ENCODE results near the gene JMJD1C.

DNA sequence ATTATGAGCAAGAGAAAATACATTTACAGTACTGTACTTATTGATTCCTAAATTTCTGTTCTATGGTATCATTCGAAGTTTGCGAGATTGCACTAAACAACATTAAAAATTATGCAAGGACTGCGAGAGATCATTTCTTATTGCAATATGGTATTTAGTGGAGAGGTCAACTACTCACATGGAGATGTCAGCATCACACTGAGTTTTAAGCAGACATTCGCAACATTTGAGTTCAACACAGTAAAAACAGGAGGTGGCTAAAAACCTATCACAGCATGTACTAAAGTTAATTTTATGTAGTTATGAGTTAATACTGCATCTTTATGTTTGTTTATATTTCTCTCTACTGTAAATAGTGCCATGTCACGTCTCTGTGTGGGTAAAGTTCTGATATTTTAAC, 53.5 kb downstream of the JMJD1C start:
- TF ChIP-seq, protein P1, sequence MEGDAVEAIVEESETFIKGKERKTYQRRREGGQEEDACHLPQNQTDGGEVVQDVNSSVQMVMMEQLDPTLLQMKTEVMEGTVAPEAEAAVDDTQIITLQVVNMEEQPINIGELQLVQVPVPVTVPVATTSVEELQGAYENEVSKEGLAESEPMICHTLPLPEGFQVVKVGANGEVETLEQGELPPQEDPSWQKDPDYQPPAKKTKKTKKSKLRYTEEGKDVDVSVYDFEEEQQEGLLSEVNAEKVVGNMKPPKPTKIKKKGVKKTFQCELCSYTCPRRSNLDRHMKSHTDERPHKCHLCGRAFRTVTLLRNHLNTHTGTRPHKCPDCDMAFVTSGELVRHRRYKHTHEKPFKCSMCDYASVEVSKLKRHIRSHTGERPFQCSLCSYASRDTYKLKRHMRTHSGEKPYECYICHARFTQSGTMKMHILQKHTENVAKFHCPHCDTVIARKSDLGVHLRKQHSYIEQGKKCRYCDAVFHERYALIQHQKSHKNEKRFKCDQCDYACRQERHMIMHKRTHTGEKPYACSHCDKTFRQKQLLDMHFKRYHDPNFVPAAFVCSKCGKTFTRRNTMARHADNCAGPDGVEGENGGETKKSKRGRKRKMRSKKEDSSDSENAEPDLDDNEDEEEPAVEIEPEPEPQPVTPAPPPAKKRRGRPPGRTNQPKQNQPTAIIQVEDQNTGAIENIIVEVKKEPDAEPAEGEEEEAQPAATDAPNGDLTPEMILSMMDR (IDR thresholded peaks at IDR 0.05): no peak
- TF ChIP-seq POLR2A (IDR thresholded peaks at IDR 0.05): no peak
